HCT116 (cell line): ENCODE data around the gene WDFY2. TPM values are rescaled to one million over a fixed set of nuclear protein-coding genes. Genes with fewer than 3 reads are reported as not detected.

ENCODE experiments used
- ATAC-seq: fragments of 200-7000 bp; cut with Tn5 transposase; 2 replicates; pipeline ENCODE4 v1.9.1; 2020; ENCODE audit warnings: mild to moderate bottlenecking, moderate library complexity
- BruUV-seq: library from RNA; stranded (reverse); fragments of 400-500 nt; replicated peaks from 2 replicates; lab custom pipeline; 2021; lab: Mats Ljungman, UMichigan
- CTCF ChIA-PET: fragments of 300-600 bp; sonication (Branson Sonifier 250); formaldehyde crosslinking; loops from one replicate; lab custom pipeline; 2021; ENCODE audit warnings: antibody characterized with exemption; lab: Charles Lee
- POLR2A ChIA-PET: fragments of 300-600, 350-600 bp; sonication (Branson Sonifier 250); formaldehyde crosslinking; loops from one replicate; lab custom pipeline; 2021; ENCODE audit warnings: antibody characterized with exemption; lab: Charles Lee
- RAD21 ChIA-PET, 2 experiments: fragments of 300-600 bp; sonication (Branson Sonifier 250); formaldehyde crosslinking; loops; one replicate each; lab custom pipeline; 2023; ENCODE audit warnings: low total read pairs in 2 of 2; ENCODE audit not compliant: uncharacterized antibody in 2 of 2, unreplicated experiment in 2 of 2, low non-redundant PET in 1 of 2; lab: Charles Lee
- DNase-seq: peaks from one replicate; pipeline ENCODE4 v3.0.0-alpha.2; 2010; ENCODE audit warnings: low read depth, low spot score
- H2AFZ ChIP-seq: fragments of 200-600 bp; shearing (Covaris generic), sonication (generic); 2 replicates; pipeline ENCODE4 v1.6.1; 2017; ENCODE audit warnings: low read depth, mixed run types, mixed read lengths, antibody characterized with exemption, low read length; ENCODE audit not compliant: poor library complexity, severe bottlenecking
- H3K27ac ChIP-seq: 2 replicates; pipeline ENCODE4 v1.5.1; 2012; ENCODE audit warnings: low read depth, low read length
- H3K27me3 ChIP-seq: fragments of 200-600 bp; sonication (generic); 2 replicates; pipeline ENCODE4 v1.6.1; 2016; ENCODE audit warnings: mixed run types, low read length, mixed read lengths; ENCODE audit not compliant: insufficient read depth
- H3K36me3 ChIP-seq, 2 experiments: fragments of 200-500 bp in 1 of 2; fragments of 200-600 bp in 1 of 2; sonication (Bioruptor generic) in 1 of 2; sonication (generic) in 1 of 2; 2 replicates each; pipeline versions ENCODE4 v1.5.1 to v1.6.1; 2014 to 2016; ENCODE audit warnings: low read length in 2 of 2, inconsistent platforms in 1 of 2, mixed read lengths in 1 of 2, mixed run types in 1 of 2; ENCODE audit not compliant: insufficient read depth in 2 of 2, control insufficient read depth in 1 of 2
- H3K4me1 ChIP-seq, 2 experiments: fragments of 200-600 bp in 1 of 2; sonication (generic) in 1 of 2; 2 replicates each; pipeline versions ENCODE4 v1.5.1 to v1.6.1; 2012 to 2017; ENCODE audit warnings: low read length in 2 of 2, inconsistent platforms in 1 of 2, mild to moderate bottlenecking in 1 of 2, mixed read lengths in 1 of 2, mixed run types in 1 of 2, moderate library complexity in 1 of 2; ENCODE audit not compliant: insufficient read depth in 2 of 2, control insufficient read depth in 1 of 2
- H3K4me2 ChIP-seq: fragments of 200-600 bp; sonication (generic); 2 replicates; pipeline ENCODE4 v1.6.1; 2017; ENCODE audit warnings: mixed run types, low read length, mixed read lengths
- H3K4me3 ChIP-seq, 2 experiments: fragments of 200-600 bp in 1 of 2; sonication (generic) in 1 of 2; replicated peaks in 1 of 2; 2 replicates each; pipeline ENCODE4 v1.5.1; 2011 to 2016; ENCODE audit warnings: low read length in 2 of 2, control low read depth in 1 of 2, low read depth in 1 of 2, mild to moderate bottlenecking in 1 of 2, mixed read lengths in 1 of 2, mixed run types in 1 of 2
- H3K79me2 ChIP-seq: fragments of 200-600 bp; sonication (generic); 2 replicates; pipeline ENCODE4 v1.6.1; 2017; ENCODE audit warnings: mild to moderate bottlenecking, mixed run types, low read length, moderate library complexity, mixed read lengths; ENCODE audit not compliant: insufficient read depth
- H3K9ac ChIP-seq: fragments of 200-600 bp; sonication (generic); 2 replicates; pipeline ENCODE4 v1.6.1; 2016; ENCODE audit warnings: low read length, mixed read lengths
- H3K9me2 ChIP-seq: fragments of 200-600 bp; sonication (generic), shearing (Covaris generic); 2 replicates; pipeline ENCODE4 v1.6.1; 2017; ENCODE audit warnings: mixed run types, mild to moderate bottlenecking, moderate library complexity; ENCODE audit not compliant: insufficient read depth
- H3K9me3 ChIP-seq, 2 experiments: fragments of 200-500 bp in 1 of 2; fragments of 200-600 bp in 1 of 2; sonication (Bioruptor generic) in 1 of 2; sonication (generic) in 1 of 2; 2 replicates each; pipeline ENCODE4 v1.6.1; 2014 to 2017; ENCODE audit warnings: low read length in 2 of 2, mixed read lengths in 2 of 2, inconsistent platforms in 1 of 2, low read depth in 1 of 2, mild to moderate bottlenecking in 1 of 2, mixed run types in 1 of 2, moderate library complexity in 1 of 2; ENCODE audit not compliant: control insufficient read depth in 1 of 2, insufficient read depth in 1 of 2
- H4K20me1 ChIP-seq: fragments of 200-600 bp; sonication (generic), shearing (Covaris generic); 2 replicates; pipeline ENCODE4 v1.6.1; 2017; ENCODE audit warnings: mixed run types, mild to moderate bottlenecking, moderate library complexity; ENCODE audit not compliant: insufficient read depth
- CBX3 ChIP-seq: IDR thresholded peaks from 2 replicates; pipeline ENCODE4 v1.6.1; 2012; ENCODE audit warnings: low read depth
- CEBPB ChIP-seq: IDR thresholded peaks from 2 replicates; pipeline ENCODE4 v1.6.1; 2012; ENCODE audit warnings: low read depth
- EGR1 ChIP-seq: IDR thresholded peaks from 2 replicates; pipeline ENCODE4 v1.6.1; 2012; ENCODE audit warnings: low read depth
- ELF1 ChIP-seq: IDR thresholded peaks from 2 replicates; pipeline ENCODE4 v1.6.1; 2012; ENCODE audit warnings: low read depth, borderline replicate concordance
- EZH2 ChIP-seq: fragments of 200-600 bp; sonication (generic); IDR thresholded peaks from 2 replicates; pipeline ENCODE4 v1.6.1; 2017; ENCODE audit warnings: antibody characterized with exemption, mixed run types
- EZH2phosphoT487 ChIP-seq: fragments of 200-600 bp; IDR thresholded peaks from 2 replicates; pipeline ENCODE4 v1.6.1; 2018; ENCODE audit warnings: antibody characterized with exemption, borderline replicate concordance
- FOSL1 ChIP-seq: IDR thresholded peaks from 2 replicates; pipeline ENCODE4 v1.6.1; 2012; ENCODE audit warnings: low read depth
- JUND ChIP-seq: IDR thresholded peaks from 2 replicates; pipeline ENCODE4 v1.6.1; 2012
- POLR2A ChIP-seq: IDR thresholded peaks from 2 replicates; pipeline ENCODE4 v1.7.0; 2011; ENCODE audit warnings: borderline replicate concordance; ENCODE audit not compliant: insufficient read depth, insufficient read length; ENCODE audit errors: extremely low read depth
- SIN3A ChIP-seq: IDR thresholded peaks from 2 replicates; pipeline ENCODE4 v1.6.1; 2012; ENCODE audit warnings: low read depth
- SP1 ChIP-seq: IDR thresholded peaks from 2 replicates; pipeline ENCODE4 v1.6.1; 2012; ENCODE audit warnings: low read depth
- SRF ChIP-seq: IDR thresholded peaks from 2 replicates; pipeline ENCODE4 v1.6.1; 2012; ENCODE audit warnings: low read depth
- TCF7L2 ChIP-seq: IDR thresholded peaks from 2 replicates; pipeline ENCODE4 v1.7.0; 2011; ENCODE audit warnings: borderline replicate concordance, inconsistent platforms; ENCODE audit not compliant: insufficient read depth, insufficient read length; ENCODE audit errors: extremely low read depth
- YY1 ChIP-seq: IDR thresholded peaks from 2 replicates; pipeline ENCODE4 v1.6.1; 2011; ENCODE audit warnings: low read length, low read depth, moderate library complexity, mild to moderate bottlenecking; ENCODE audit not compliant: insufficient replicate concordance; ENCODE audit errors: extremely low read depth
- ZFX ChIP-seq: fragments of 450-650 bp; IDR thresholded peaks from 2 replicates; pipeline ENCODE4 v1.6.1; 2017
- ZNF274 ChIP-seq: fragments of 200-500 bp; sonication (Bioruptor generic); IDR thresholded peaks from 2 replicates; pipeline ENCODE4 v1.6.1; 2014; ENCODE audit warnings: mild to moderate bottlenecking, low read depth, low read length, inconsistent platforms
- intact Hi-C: fragments of 100-400 bp; cut with micrococcal nuclease; formaldehyde crosslinking; loops from 2 replicates; pipeline ENCODE4 v1.10.0; 2022
- total RNA-seq: library from RNA; stranded (reverse); gene quantifications from one replicate; pipeline ENCODE4 v1.2.1, GENCODE V29; 2021; ENCODE audit not compliant: unreplicated experiment
- TF ChIP-seq, protein P1 (sequence below), 3 experiments: fragments of 200-600 bp in 1 of 3; sonication (generic) in 1 of 3; IDR thresholded peaks in 2 of 3; conservative IDR thresholded peaks in 1 of 3; 2 replicates each; pipeline ENCODE4 v1.5.1; 2012 to 2017; ENCODE audit warnings: low read depth in 2 of 3, low read length in 2 of 3, antibody characterized with exemption in 1 of 3, borderline replicate concordance in 1 of 3, control low read depth in 1 of 3, mild to moderate bottlenecking in 1 of 3, mixed read lengths in 1 of 3, mixed run types in 1 of 3, moderate library complexity in 1 of 3; ENCODE audit not compliant: insufficient read depth in 1 of 3
- TF ChIP-seq, protein P2 (sequence below): IDR thresholded peaks from 2 replicates; pipeline ENCODE4 v1.6.1; 2012
- TF ChIP-seq, protein P3 (sequence below): IDR thresholded peaks from 2 replicates; pipeline ENCODE4 v1.6.1; 2012; ENCODE audit warnings: low read depth
- TF ChIP-seq, protein P4 (sequence below): IDR thresholded peaks from 2 replicates; pipeline ENCODE4 v1.6.1; 2012

The WDFY2 gene
- total RNA-seq, 1 experiment from 2014 or later = 6.1 TPM

DNA sequence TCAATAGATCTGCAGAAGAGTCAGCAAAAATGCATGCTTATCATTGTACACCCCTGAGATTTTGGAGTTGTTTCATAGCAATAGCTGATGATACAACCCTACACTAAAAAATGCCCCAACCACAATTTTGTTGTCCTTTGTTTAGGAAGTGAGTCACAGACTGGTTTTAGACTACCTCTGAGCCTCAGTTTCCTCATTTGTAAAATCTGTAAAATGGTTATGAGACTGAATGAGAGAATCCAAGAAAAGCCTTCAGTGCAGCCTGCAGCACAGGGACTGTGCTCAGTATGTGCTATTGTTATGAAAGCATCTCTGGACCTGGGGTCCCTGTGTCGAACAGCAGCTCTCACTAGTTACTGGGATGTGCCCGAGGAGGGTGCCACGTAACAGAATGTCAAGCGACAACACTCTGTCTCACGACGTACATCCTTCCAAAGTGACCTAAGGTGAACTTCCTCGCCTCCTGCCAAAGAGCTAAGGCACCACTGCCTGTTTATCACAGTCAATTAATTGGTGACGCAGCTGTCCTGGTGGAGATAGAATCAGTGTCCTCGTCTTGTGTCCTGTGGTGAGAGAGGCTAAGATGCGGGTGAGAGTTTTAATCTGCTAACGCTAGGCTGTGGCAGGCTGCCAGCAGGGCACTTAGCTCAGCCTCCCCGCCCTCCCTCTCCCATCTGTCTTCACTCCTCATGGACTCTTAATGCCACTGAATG is 201.6 kb downstream of the WDFY2 start:
- ChIA-PET RAD21 (no interaction called here), CTCF (interaction anchor here (1.2 kb wide), 1 partner anchor 12 kb away, joined by 4 read pairs; no protein-coding TSS in a partner anchor)
- intact Hi-C loops = no loop called here

More for the DNA sequence above, 201.6 kb downstream of the WDFY2 start:
- DNase-seq (no peak), ATAC-seq (no peak)
- Histone ChIP-seq H3K4me2 (no peak overlapping the region), H4K20me1 (no peaks in the 10 kb centered on the region), H3K27ac (no peak overlapping the region), H3K9me2 (no peaks in the 10 kb centered on the region), H3K79me2 (no peaks in the 10 kb centered on the region), H3K9me3 (no peaks in the 10 kb centered on the region), H3K36me3 (no peaks in the 10 kb centered on the region), H3K4me1 (no peaks in the 10 kb centered on the region), H3K9ac (no peak overlapping the region), H3K27me3 (no peaks in the 10 kb centered on the region), H3K4me3 (no peak overlapping the region), H2AFZ (no peak overlapping the region)
- TF ChIP-seq SIN3A (no peak), EZH2phosphoT487 (no peak), ZNF274 (no peak), YY1 (no peak), SP1 (no peak), POLR2A (no peak), ELF1 (no peak), SRF (no peak), JUND (no peak), TCF7L2 (no peak), ZFX (no peak), FOSL1 (no peak), CBX3 (no peak), EGR1 (no peak), EZH2 (no peak), CEBPB (no peak)
- TF ChIP-seq, protein P1, sequence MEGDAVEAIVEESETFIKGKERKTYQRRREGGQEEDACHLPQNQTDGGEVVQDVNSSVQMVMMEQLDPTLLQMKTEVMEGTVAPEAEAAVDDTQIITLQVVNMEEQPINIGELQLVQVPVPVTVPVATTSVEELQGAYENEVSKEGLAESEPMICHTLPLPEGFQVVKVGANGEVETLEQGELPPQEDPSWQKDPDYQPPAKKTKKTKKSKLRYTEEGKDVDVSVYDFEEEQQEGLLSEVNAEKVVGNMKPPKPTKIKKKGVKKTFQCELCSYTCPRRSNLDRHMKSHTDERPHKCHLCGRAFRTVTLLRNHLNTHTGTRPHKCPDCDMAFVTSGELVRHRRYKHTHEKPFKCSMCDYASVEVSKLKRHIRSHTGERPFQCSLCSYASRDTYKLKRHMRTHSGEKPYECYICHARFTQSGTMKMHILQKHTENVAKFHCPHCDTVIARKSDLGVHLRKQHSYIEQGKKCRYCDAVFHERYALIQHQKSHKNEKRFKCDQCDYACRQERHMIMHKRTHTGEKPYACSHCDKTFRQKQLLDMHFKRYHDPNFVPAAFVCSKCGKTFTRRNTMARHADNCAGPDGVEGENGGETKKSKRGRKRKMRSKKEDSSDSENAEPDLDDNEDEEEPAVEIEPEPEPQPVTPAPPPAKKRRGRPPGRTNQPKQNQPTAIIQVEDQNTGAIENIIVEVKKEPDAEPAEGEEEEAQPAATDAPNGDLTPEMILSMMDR (IDR thresholded peaks at IDR 0.05 in 2 of 3, conservative IDR thresholded peaks at IDR 0.05 in 1 of 3; ENCODE audit: borderline replicate concordance in 1 of 3, insufficient read depth in 1 of 3, low read depth in 2 of 3, low read length in 2 of 3) = no peak
- TF ChIP-seq, protein P2, sequence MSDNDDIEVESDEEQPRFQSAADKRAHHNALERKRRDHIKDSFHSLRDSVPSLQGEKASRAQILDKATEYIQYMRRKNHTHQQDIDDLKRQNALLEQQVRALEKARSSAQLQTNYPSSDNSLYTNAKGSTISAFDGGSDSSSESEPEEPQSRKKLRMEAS = no peak
- TF ChIP-seq, protein P3, sequence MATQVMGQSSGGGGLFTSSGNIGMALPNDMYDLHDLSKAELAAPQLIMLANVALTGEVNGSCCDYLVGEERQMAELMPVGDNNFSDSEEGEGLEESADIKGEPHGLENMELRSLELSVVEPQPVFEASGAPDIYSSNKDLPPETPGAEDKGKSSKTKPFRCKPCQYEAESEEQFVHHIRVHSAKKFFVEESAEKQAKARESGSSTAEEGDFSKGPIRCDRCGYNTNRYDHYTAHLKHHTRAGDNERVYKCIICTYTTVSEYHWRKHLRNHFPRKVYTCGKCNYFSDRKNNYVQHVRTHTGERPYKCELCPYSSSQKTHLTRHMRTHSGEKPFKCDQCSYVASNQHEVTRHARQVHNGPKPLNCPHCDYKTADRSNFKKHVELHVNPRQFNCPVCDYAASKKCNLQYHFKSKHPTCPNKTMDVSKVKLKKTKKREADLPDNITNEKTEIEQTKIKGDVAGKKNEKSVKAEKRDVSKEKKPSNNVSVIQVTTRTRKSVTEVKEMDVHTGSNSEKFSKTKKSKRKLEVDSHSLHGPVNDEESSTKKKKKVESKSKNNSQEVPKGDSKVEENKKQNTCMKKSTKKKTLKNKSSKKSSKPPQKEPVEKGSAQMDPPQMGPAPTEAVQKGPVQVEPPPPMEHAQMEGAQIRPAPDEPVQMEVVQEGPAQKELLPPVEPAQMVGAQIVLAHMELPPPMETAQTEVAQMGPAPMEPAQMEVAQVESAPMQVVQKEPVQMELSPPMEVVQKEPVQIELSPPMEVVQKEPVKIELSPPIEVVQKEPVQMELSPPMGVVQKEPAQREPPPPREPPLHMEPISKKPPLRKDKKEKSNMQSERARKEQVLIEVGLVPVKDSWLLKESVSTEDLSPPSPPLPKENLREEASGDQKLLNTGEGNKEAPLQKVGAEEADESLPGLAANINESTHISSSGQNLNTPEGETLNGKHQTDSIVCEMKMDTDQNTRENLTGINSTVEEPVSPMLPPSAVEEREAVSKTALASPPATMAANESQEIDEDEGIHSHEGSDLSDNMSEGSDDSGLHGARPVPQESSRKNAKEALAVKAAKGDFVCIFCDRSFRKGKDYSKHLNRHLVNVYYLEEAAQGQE = no peak
- TF ChIP-seq, protein P4, sequence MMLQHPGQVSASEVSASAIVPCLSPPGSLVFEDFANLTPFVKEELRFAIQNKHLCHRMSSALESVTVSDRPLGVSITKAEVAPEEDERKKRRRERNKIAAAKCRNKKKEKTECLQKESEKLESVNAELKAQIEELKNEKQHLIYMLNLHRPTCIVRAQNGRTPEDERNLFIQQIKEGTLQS = no peak
- POLR2A ChIA-PET = no interaction called here
- BruUV-seq = no TSS peak
